Muscle of leg (tissue), 11 donors: ENCODE results near the gene ALDH7A1. TPM values are rescaled to one million over a fixed set of nuclear protein-coding genes. Genes with fewer than 3 reads are reported as not detected.
"Not testable (repeated sequence)": the region's sequence is repeated elsewhere in the genome, so short reads cannot be mapped to it uniquely, and the experiment has no call there.

ENCODE experiments used
- DNase-seq: peaks from one replicate; pipeline ENCODE4 v3.0.0; 2013
- H3K27ac ChIP-seq: one replicate; pipeline ENCODE4 v1.5.1; 2013; ENCODE audit warnings: mild to moderate bottlenecking, low read length, control low read depth
- H3K27me3 ChIP-seq: one replicate; pipeline ENCODE4 v1.6.1; 2013; ENCODE audit warnings: low read length; ENCODE audit not compliant: control insufficient read depth, insufficient read depth
- H3K36me3 ChIP-seq: one replicate; pipeline ENCODE4 v1.6.1; 2013; ENCODE audit warnings: low read length; ENCODE audit not compliant: control insufficient read depth, insufficient read depth
- H3K4me1 ChIP-seq: one replicate; pipeline ENCODE4 v1.6.1; 2013; ENCODE audit warnings: low read length; ENCODE audit not compliant: control insufficient read depth, insufficient read depth
- H3K4me3 ChIP-seq: one replicate; pipeline ENCODE4 v1.5.1; 2013; ENCODE audit warnings: low read length, control low read depth
- H3K9me3 ChIP-seq: replicated peaks from 2 replicates; pipeline ENCODE4 v1.6.1; 2013; ENCODE audit warnings: low read depth, low read length; ENCODE audit not compliant: control insufficient read depth
- WGBS: methylation state at CpG from one replicate; pipeline ENCODE4 v1.1.5; 2013; ENCODE audit warnings: missing lambda C conversion rate; ENCODE audit not compliant: insufficient coverage; 5-methylcytosine and 5-hydroxymethylcytosine counted together
- polyA plus RNA-seq, 8 donors: library from polyadenylated mRNA; unstranded; fragments of 120-200 nt; gene quantifications; one replicate each; pipeline versions ENCODE4 v1.2.1 to v1.2.3, GENCODE V29; 2013; ENCODE audit warnings: inconsistent platforms in 1 of 8, low replicate concordance in 1 of 8; ENCODE audit not compliant: insufficient read length in 8 of 8, insufficient read depth in 1 of 8
- total RNA-seq: library from RNA; stranded (reverse); fragments of 120-200 nt; gene quantifications from one replicate; pipeline ENCODE4 v1.2.4, GENCODE V29; 2013

Gene ALDH7A1
- total and polyA plus RNA-seq, 9 donors, result 22.7 to 65.1 (median 53.9) TPM

- H3K27me3 ChIP-seq, H3K9me3 ChIP-seq, DNase-seq: not testable (repeated sequence)
- H3K4me1 ChIP-seq, result peaks cover 14% of the 10 kb centered on the region
- peak overlapping the region; percentile 96 for H3K4me3 ChIP-seq
- H3K27ac ChIP-seq, result peak overlapping the region; percentile 69
- WGBS, result 17% methylated on average over 5 of the region's 15 CpGs
- peaks cover 15% of the 10 kb centered on the region for H3K36me3 ChIP-seq
Measured at GRCh38 chr5:126599971-126600630, 5.1 kb upstream of the ALDH7A1 start.

GRCh38 chr5:126599499-126599898 lies 4.5 kb upstream of the ALDH7A1 start:
- Histone ChIP-seq H3K4me3 (no peak overlapping the region), H3K36me3 (peaks cover 11% of the 10 kb centered on the region), H3K27me3 (no peaks in the 10 kb centered on the region), H3K27ac (no peak overlapping the region), H3K4me1 (peaks cover 14% of the 10 kb centered on the region), H3K9me3 (no peaks in the 10 kb centered on the region)
- DNase-seq, result no peak
- WGBS, result 98% methylated on average over 4 of the region's 7 CpGs

DNA sequence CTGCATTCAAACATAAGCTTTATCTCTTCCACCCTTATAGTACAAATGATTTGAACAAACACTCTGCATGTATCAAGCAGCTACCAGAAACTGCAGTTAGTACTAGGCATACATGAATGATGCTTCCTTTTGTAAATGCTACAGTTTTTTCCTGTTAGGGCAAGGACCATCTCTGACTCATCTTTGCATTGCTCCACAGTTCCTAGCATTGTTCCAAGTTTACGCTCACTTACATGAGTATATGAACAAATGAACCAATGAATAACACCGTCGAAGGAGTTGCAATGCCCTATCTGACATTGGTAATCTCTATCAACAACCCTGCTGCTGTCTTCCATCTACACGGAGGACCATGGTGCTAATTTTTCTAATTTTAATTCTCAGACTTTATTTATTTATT lies 2.1 kb upstream of the ALDH7A1 start:
- H3K36me3 ChIP-seq, result no peaks in the 10 kb centered on the region
- no peak overlapping the region for H3K27ac ChIP-seq
- H3K9me3 ChIP-seq, result no peaks in the 10 kb centered on the region
- H3K27me3 ChIP-seq, result no peaks in the 10 kb centered on the region
- WGBS, result 86% methylated on average over 1 of the region's 4 CpGs
- DNase-seq, result no peak
- H3K4me3 ChIP-seq, result no peak overlapping the region
- H3K4me1 ChIP-seq, result peaks cover 21% of the 10 kb centered on the region

DNA sequence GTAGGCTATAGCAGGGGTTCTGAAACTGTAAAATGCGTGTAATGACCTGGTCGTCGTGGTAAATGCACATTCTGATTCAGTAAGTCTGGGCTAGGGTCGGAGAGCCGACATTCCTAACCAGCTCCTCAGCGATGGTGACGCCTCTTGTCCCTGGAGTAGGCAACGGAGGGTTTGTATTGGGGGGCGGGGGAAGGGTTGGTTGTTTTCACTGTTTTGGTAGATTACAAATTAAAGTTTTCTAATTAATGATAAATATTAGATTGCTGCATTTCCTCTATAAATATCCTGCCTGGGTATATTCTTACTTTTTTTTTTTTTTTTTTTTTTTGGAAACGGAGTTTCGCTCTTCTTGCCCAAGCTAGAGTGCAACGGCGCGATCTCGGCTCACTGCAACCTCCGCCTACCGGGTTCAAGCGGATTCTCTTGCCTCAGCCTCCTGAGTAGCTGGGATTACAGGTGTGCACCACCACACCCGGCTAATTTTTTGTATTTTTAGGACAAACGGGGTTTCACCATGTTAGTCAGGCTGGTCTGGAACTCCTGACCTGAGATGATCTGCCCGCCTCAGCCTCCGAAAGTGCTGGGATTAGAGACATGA lies 566 bp upstream of the ALDH7A1 start:
- 69% methylated on average over 18 of the region's 22 CpGs for WGBS

DNA sequence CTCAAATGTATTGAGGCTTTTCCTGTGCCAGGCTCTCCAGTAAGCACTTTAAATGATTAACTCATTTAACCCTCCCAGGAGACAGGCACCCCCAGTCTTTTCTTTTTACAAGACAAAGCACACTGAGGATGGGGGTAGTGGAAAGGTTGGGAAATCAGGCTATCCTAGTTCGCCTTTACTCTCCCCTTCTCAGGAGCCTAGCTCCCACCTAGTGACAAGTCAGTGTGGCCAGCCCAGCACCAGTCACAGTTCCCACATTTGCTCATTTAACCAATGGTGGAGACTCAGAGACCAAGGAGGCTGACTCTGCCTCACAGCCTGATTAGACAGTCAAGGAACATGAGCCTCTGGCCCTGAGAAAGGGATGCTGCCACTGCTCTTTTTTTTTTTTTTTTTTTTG lies 3.5 kb downstream of the ALDH7A1 start:
- Histone ChIP-seq H3K27me3 (no peaks in the 10 kb centered on the region), H3K27ac (no peak overlapping the region), H3K4me1 (peaks cover 9% of the 10 kb centered on the region), H3K9me3 (no peaks in the 10 kb centered on the region), H3K4me3 (no peak overlapping the region), H3K36me3 (peaks cover 16% of the 10 kb centered on the region)
- DNase-seq, result no peak
- WGBS, result no CpG with 5 or more reads among the region's 1 CpG

More for the DNA sequence above, 566 bp upstream of the ALDH7A1 start:
- no peak for DNase-seq
- Histone ChIP-seq H3K27me3 (no peaks in the 10 kb centered on the region), H3K27ac (peak overlapping the region; percentile 91), H3K9me3 (no peaks in the 10 kb centered on the region), H3K36me3 (peaks cover 5% of the 10 kb centered on the region), H3K4me3 (peak overlapping the region; percentile 69), H3K4me1 (peaks cover 13% of the 10 kb centered on the region)

DNA sequence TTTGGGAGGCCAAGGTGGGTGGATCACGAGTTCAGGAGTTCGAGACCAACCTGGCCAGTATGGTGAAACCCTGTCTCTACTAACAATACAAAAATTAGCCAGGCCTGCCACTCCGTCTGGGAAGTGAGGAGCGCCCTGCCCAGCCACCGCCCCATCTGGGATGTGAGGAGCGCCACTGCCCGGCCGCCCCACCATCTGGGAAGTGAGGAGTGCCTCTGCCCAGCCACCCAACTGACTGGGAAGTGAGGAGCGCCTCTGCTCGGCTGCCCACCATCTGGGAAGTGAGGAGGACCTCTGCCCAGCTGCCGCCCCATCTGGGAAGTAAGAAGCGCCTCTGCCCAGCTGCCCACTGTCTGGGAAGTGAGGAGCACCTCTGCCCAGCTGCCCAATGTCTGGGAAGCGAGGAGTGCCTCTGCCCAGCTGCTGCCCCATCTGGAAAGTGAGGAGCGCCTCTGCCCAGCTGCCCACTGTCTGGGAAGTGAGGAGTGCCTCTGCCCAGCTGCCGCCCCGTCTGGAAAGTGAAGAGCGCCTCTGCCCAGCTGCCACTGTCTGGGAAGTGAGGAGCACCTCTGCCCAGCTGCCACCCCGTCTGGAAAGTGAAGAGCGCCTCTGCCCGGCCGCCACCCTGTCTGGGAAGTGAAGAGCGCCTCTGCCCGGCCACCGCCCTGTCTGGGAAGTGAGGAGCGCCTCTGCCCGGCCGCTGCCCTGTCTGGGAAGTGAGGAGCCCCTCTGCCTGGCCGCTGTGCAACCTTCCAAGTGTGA lies 5.3 kb downstream of the ALDH7A1 start:
- Histone ChIP-seq H3K4me3 (no peak overlapping the region), H3K36me3 (peaks cover 26% of the 10 kb centered on the region), H3K27ac (no peak overlapping the region), H3K27me3 (no peaks in the 10 kb centered on the region), H3K9me3 (no peaks in the 10 kb centered on the region), H3K4me1 (peaks cover 9% of the 10 kb centered on the region)
- DNase-seq, result no peak
- 97% methylated on average over 17 of the region's 28 CpGs for WGBS

GRCh38 chr5:126587551-126588390 lies 7.2 kb downstream of the ALDH7A1 start:
- DNase-seq, result no peak
- H3K27ac ChIP-seq, result no peak overlapping the region
- WGBS, result 63% methylated on average over 3 of the region's 9 CpGs
- no peaks in the 10 kb centered on the region for H3K4me1 ChIP-seq
- no peaks in the 10 kb centered on the region for H3K27me3 ChIP-seq
- peaks cover 32% of the 10 kb centered on the region for H3K36me3 ChIP-seq
- no peak overlapping the region for H3K4me3 ChIP-seq
- no peaks in the 10 kb centered on the region for H3K9me3 ChIP-seq

- no peaks in the 10 kb centered on the region for H3K27me3 ChIP-seq
- H3K27ac ChIP-seq, result no peak overlapping the region
- no peaks in the 10 kb centered on the region for H3K4me1 ChIP-seq
- WGBS, result no CpG with 5 or more reads among the region's 3 CpGs
- H3K36me3 ChIP-seq, result peaks cover 45% of the 10 kb centered on the region
- H3K9me3 ChIP-seq, result no peaks in the 10 kb centered on the region
- H3K4me3 ChIP-seq, result no peak overlapping the region
- no peak for DNase-seq
Measured at GRCh38 chr5:126583761-126584160, 11.3 kb downstream of the ALDH7A1 start.

- H3K4me3 ChIP-seq, result no peak overlapping the region
- H3K4me1 ChIP-seq, result no peaks in the 10 kb centered on the region
- H3K27me3 ChIP-seq, result no peaks in the 10 kb centered on the region
- peaks cover 53% of the 10 kb centered on the region for H3K36me3 ChIP-seq
- DNase-seq, result no peak
- no CpG with 5 or more reads among the region's 2 CpGs for WGBS
- no peak overlapping the region for H3K27ac ChIP-seq
- H3K9me3 ChIP-seq, result no peaks in the 10 kb centered on the region
Measured at GRCh38 chr5:126579716-126580115, 15.3 kb downstream of the ALDH7A1 start.

DNA sequence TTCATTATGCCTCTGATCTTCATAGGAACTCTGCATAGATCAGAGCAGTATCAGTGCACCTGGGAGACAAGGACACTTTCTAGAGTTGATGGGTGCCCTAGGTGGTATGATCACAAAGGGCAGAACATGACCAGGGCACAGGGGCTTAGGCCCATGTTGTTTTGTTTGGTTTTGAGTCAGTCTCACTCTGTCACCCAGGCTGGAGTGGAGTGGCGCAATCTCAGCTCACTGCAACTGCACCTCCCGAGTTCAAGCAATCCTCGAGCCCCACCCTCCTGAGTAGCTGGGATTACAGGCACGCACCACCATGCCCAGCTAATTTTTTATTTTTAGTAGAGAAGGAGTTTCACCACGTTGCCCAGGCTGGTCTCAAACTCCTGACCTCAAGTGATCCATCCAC lies 17.6 kb downstream of the ALDH7A1 start:
- H3K27ac ChIP-seq, result no peak overlapping the region
- WGBS, result 83% methylated on average over 4 of the region's 5 CpGs
- no peak for DNase-seq
- H3K36me3 ChIP-seq, result peaks cover 54% of the 10 kb centered on the region
- H3K4me1 ChIP-seq, result no peaks in the 10 kb centered on the region
- no peak overlapping the region for H3K4me3 ChIP-seq
- no peaks in the 10 kb centered on the region for H3K9me3 ChIP-seq
- H3K27me3 ChIP-seq, result no peaks in the 10 kb centered on the region
